Measurements from ENCODE around the gene LDLRAD3.

GRCh38 chr11:36264973-36265344 lies 321.1 kb downstream of the LDLRAD3 start:
- TF ChIP-seq ZFX (IDR thresholded peaks at IDR 0.05; ENCODE audit: borderline replicate concordance) (no peak), CTCF (IDR thresholded peaks at IDR 0.05) (no peak)

Data from 22Rv1 (cell line).